GM18909 (cell line): ENCODE results near the gene TMEM242.
A peak's percentile ranks its signal among the peaks of the same experiment; 100 is the strongest.
"Not testable (repeated sequence)": the region's sequence is repeated elsewhere in the genome, so short reads cannot be mapped to it uniquely, and the experiment has no call there.

ENCODE experiments used
- ATAC-seq: cut with Tn5 transposase; IDR thresholded peaks from one replicate; pipeline ENCODE4 v1.9.1; 2021; ENCODE audit warnings: mild to moderate bottlenecking; ENCODE audit not compliant: unreplicated experiment, poor library complexity

The TMEM242 gene

GRCh38 chr6:157325069-157325805 lies 1.9 kb upstream of the TMEM242 start:
- no peak for ATAC-seq

GRCh38 chr6:157323966-157324300 lies 614 bp upstream of the TMEM242 start:
- peak; percentile 43 for ATAC-seq

GRCh38 chr6:157322792-157323254 lies 496 bp downstream of the TMEM242 start:
- peak; percentile 75 for ATAC-seq

- no peak for ATAC-seq
These were observed 6.2 kb downstream of the TMEM242 start for GRCh38 chr6:157316871-157317814.

- ATAC-seq = peak; percentile 85
These were observed 8.5 kb downstream of the TMEM242 start for GRCh38 chr6:157314705-157315321.

GRCh38 chr6:157313531-157314467 lies 9.5 kb downstream of the TMEM242 start:
- ATAC-seq = no peak

- ATAC-seq = no peak
These were observed 10.6 kb downstream of the TMEM242 start for GRCh38 chr6:157312757-157313156.

GRCh38 chr6:157310693-157311092 lies 12.6 kb downstream of the TMEM242 start:
- ATAC-seq = not testable (repeated sequence)

GRCh38 chr6:157307661-157308060 lies 15.7 kb downstream of the TMEM242 start:
- ATAC-seq = no peak

GRCh38 chr6:157305670-157306653 lies 17.4 kb downstream of the TMEM242 start:
- no peak for ATAC-seq

GRCh38 chr6:157304899-157305663 lies 18.2 kb downstream of the TMEM242 start:
- no peak for ATAC-seq

GRCh38 chr6:157302736-157303135 lies 20.6 kb downstream of the TMEM242 start:
- ATAC-seq = no peak

GRCh38 chr6:157300436-157300835 lies 22.9 kb downstream of the TMEM242 start:
- no peak for ATAC-seq

- ATAC-seq = no peak
These were observed 23.3 kb downstream of the TMEM242 start for GRCh38 chr6:157300006-157300405.

GRCh38 chr6:157298216-157298724 lies 25.0 kb downstream of the TMEM242 start:
- no peak for ATAC-seq

GRCh38 chr6:157294654-157295053 lies 28.7 kb downstream of the TMEM242 start:
- no peak for ATAC-seq

GRCh38 chr6:157293780-157294179 lies 29.5 kb downstream of the TMEM242 start:
- no peak for ATAC-seq

GRCh38 chr6:157292202-157292601 lies 31.1 kb downstream of the TMEM242 start:
- ATAC-seq = no peak
